ENCODE measurements around the gene DCP1A. TPM values are rescaled to one million over a fixed set of nuclear protein-coding genes. Genes with fewer than 3 reads are reported as not detected.

Gene DCP1A
- total and polyA plus RNA-seq, 5 experiments from 2014 or later, result 36.4 to 80.5 (median 68.5) TPM

DNA sequence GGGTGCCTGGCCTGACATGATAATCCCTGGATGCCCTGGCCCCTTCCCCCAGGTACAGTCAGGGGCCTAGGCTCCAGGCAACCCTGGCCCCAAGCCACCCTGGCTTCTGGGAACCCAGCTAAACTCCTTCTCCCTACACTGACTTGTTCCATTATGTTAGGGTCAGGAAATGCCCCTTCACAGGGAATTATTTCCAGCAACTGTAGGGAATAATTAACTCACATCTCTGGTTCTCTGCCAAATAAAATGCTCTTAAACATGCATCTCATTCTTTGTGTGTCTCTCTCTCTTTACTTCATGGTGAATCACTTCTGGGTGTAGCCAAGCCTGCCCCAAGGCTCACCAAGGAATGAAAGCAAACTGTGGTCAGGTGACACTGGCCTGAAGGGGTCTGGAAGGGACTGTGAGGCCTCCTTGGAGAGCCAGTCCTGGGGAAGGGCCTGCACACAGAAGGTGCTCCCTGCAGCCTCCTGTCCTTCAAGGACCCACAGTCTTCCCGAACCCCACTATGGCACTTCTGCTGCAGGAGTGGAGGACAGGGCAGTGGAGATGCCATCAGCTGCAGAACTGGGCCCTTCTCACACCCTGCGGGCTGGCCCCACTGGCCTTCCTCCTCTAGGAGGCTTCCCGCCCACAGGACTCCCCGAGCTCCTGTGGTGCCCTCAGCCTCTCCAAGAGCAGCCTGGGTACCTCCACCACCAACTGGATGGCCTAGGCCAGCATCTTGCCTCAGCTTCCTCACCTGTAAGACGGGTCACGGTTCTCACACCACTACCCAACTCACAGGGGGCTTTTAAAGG is 109.1 kb downstream of the DCP1A start:
- H3K4me1 Mint-ChIP-seq, result peaks cover under 1 to 19% (median 6%) of the 10 kb centered on the region in 4 donors
- DNase-seq (no peak), ATAC-seq (no peak)
- H3K27ac Mint-ChIP-seq, result peak overlapping the region in 1 of 10 donors; percentile 83
- POLR2A ChIA-PET, result interaction anchor here (1.0 kb wide), 1 partner anchor 47 kb away, joined by 3 read pairs; no protein-coding TSS in a partner anchor
- no peaks in the 10 kb centered on the region for H3K27me3 Mint-ChIP-seq
- H3K9me3 Mint-ChIP-seq, result no peaks in the 10 kb centered on the region
- H3K36me3 Mint-ChIP-seq, result peaks cover 0 to 66% (median 11%) of the 10 kb centered on the region in 3 donors
- H3K4me3 Mint-ChIP-seq, result no peak overlapping the region

DNA sequence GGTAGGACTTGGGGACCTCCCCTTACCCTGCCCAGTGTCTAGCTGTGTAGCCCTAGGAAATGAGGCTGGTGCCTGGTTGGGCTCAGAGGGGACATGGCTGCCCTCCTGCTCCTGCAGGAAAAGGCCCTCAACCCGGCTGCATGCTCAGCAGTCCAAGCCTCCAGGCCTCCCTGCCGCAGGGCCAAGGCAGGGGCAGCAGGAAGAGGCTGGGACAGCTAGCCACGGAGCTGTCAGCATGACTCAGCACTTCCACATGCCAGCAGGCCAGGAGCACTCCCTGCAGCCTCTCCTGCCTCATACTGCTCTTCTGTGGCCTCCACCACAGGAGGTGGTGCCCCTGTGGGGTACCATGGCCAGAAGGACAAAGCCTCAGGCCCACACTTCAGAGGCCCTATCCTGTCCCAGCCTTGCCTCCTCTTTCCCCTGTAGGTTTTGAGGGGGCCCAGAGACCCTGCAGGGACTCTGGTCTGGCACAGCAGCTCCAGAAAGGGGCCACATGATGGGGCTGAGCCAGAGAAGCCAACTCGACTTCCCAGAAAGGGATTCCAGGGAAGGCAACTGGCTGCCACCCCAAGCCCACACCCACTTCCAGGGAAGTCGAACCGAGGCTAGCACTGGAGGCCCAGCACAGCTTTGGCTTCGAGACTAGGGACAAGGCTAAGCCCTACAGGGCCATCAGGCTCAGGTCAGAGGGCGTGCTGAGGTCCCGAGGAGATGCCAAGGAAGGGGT is 111.1 kb downstream of the DCP1A start:
- DNase-seq, result no peak
- Mint-ChIP-seq H3K9me3 (no peaks in the 10 kb centered on the region), H3K27ac (no peak overlapping the region), H3K27me3 (no peaks in the 10 kb centered on the region), H3K4me1 (peaks cover 0 to 12% (median 4%) of the 10 kb centered on the region in 4 donors), H3K4me3 (no peak overlapping the region), H3K36me3 (peaks cover 0 to 70% (median 12%) of the 10 kb centered on the region in 3 donors)
- no peak for ATAC-seq
- POLR2A ChIA-PET, result no interaction called here

DNA sequence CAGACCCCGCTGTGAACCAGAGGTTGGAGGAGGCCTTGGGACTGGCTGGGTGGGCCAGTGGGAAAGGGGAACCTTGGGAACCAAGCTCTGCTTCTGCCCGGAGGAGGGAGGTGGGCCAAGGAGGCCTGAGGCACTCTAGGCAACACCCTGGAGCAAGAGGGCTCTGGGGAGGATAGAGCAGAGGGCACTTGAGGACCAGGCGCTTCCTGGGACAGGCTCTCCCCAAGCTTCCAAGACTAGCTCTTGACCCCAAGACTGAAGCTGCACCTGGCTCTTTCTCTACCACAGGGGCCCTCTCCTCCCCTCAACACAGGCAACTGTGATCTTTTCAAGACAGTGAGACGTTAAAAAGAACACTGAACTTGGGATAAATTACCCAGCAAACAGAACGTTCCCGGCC is 111.8 kb downstream of the DCP1A start:
- no peak for ATAC-seq
- DNase-seq, result no peak
- Mint-ChIP-seq H3K36me3 (peaks cover 0 to 68% (median 12%) of the 10 kb centered on the region in 3 donors), H3K27me3 (no peaks in the 10 kb centered on the region), H3K9me3 (no peaks in the 10 kb centered on the region), H3K4me3 (no peak overlapping the region), H3K4me1 (peaks cover 0 to 12% (median 4%) of the 10 kb centered on the region in 4 donors), H3K27ac (peak overlapping the region in 4 of 10 donors; percentile 8 to 38 (median 20))
- POLR2A ChIA-PET, result no interaction called here

DNA sequence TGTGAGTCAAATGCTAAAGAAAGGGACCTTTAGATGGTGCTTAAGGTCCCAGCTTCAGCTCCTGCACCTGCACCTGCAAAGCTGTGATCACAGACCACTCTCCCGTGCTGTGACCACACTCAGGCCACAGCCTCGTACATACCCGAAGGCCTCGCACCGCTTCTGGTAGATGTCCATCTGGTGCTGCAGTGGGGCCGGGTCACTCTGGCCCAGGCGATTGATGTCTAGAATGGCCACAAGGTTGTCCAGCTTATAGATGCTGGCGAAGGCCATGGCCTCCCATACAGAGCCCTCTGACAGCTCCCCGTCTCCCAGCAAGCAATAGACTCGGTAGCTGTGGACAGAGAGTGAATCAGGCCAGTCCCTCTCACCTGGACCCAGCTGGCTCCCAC is 112.5 kb downstream of the DCP1A start:
- POLR2A ChIA-PET, result no interaction called here
- peaks cover 0 to 67% (median 12%) of the 10 kb centered on the region in 3 donors for H3K36me3 Mint-ChIP-seq
- H3K27me3 Mint-ChIP-seq, result no peaks in the 10 kb centered on the region
- peak overlapping the region in 4 of 10 donors; percentile 33 to 64 (median 54) for H3K27ac Mint-ChIP-seq
- no peaks in the 10 kb centered on the region for H3K9me3 Mint-ChIP-seq
- DNase-seq (no peak), ATAC-seq (no peak)
- peaks cover 0 to 12% (median 4%) of the 10 kb centered on the region in 4 donors for H3K4me1 Mint-ChIP-seq
- no peak overlapping the region for H3K4me3 Mint-ChIP-seq

DNA sequence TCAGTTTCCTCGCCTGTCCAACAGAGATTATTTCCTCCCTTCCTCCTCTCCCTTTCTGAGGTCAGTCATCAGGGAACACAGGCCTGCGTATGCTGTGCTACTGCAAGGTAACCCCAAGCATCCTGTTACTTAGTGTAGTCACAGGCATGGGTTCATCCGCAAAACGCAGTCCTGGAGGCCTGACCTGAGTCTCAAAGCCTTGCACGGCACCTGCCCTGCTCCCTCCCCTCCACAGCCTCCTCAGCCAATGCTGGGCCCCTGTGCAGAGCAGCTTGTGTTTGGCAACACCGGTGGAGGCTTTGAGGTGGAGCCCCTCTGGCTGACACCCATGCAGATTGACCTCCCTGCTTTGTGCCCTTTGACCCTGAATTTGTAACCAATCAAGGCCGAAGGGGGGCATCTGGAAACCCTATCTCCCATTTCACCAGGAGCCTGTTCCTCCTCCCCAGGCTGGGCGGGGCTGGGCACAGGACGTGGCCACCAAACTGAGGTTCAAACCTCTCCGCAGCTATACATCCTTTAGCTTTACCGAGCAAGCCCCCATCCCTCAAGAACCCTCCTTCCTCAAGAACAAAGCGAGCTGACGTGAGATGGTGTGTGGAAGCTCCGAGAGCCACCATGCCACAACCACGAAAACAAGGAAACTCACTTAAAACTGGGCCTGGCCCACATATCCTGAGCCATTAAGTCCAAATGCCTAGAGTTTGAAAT is 113.1 kb downstream of the DCP1A start:
- peaks cover 0 to 67% (median 12%) of the 10 kb centered on the region in 3 donors for H3K36me3 Mint-ChIP-seq
- H3K27ac Mint-ChIP-seq, result peak overlapping the region in 8 of 10 donors; percentile 15 to 64 (median 46)
- H3K4me3 Mint-ChIP-seq, result no peak overlapping the region

More for the DNA sequence above, 113.1 kb downstream of the DCP1A start:
- Mint-ChIP-seq H3K4me1 (peaks cover 0 to 12% (median 4%) of the 10 kb centered on the region in 4 donors), H3K9me3 (no peaks in the 10 kb centered on the region), H3K27me3 (no peaks in the 10 kb centered on the region)
- DNase-seq, result peak in 1 of 10 donors; percentile 13
- POLR2A ChIA-PET, result no interaction called here
- peak in 1 of 2 donors; percentile 62 for ATAC-seq

Other genes starting within 250 kb of the DCP1A start
- 10 to 100 TPM; 24.1 to 28.1 TPM for gene RFT1, start 217.1 kb downstream of the DCP1A start, total RNA-seq
- 10 to 100 TPM; 16.4 to 26.3 (median 22.4) TPM for gene RFT1, start 217.1 kb downstream of the DCP1A start, polyA plus RNA-seq
- gene PRKCD, start 186.3 kb downstream of the DCP1A start, total RNA-seq, result 10 to 100 TPM; 11.0 to 11.8 TPM
- gene PRKCD, start 186.3 kb downstream of the DCP1A start, polyA plus RNA-seq, result 10 to 100 TPM in 2 of 3 donors, 1 to 10 TPM in 1; 5.5 to 12.2 (median 10.4) TPM
- gene TKT, start 91.5 kb downstream of the DCP1A start, total RNA-seq, result 10 to 100 TPM; 93.9 to 97.0 TPM
- 10 to 100 TPM; 51.1 to 73.1 (median 69.7) TPM for gene TKT, start 91.5 kb downstream of the DCP1A start, polyA plus RNA-seq
- gene CACNA1D, start 147.1 kb upstream of the DCP1A start, total RNA-seq, result not detected
- gene CACNA1D, start 147.1 kb upstream of the DCP1A start, polyA plus RNA-seq, result not detected